CD1c-positive myeloid dendritic cell (primary cell): ENCODE measurements around the gene CCDC167.
"Not testable (repeated sequence)": the region's sequence is repeated elsewhere in the genome, so short reads cannot be mapped to it uniquely, and the experiment has no call there.

Experiments used
- DNase-seq: peaks from one replicate; pipeline ENCODE4 v3.0.0-alpha.2; 2016; ENCODE audit errors: extremely low spot score

The CCDC167 gene

DNA sequence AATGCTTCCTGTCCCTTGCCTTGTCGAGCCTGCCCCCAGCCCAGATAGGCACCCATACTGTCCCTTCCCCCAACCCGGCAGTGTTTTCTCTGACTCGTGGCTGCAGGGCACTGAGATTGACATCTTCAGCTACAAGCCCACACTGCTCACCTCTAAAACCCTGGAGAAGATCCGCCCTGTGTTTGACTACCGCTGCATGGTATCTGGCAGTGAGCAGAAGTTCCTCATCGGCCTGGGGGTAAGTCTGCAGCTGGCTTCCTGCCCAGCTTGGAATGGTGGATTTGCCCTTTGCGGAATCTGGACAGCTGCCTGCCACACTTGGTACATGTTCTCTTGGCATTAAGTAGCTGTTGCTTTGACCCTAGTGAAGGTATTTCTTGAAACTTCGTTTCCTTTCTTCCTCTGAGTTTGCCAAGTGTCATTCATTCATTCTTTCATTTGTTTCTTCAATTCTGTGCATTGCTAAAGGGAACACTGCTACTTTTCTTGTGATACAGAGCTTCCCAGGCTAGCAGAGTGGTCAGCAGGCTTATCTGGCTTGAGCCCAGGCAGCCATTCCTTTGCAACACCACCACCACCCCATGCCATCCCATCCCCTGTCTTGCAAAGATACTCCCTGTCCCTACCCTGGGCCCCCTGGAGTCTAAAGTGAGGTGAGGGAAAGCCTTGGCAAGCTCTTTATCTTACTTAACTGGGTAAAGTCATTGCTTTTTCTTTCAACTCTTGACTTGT, 26.2 kb downstream of the CCDC167 start:
- DNase-seq = no peak

DNA sequence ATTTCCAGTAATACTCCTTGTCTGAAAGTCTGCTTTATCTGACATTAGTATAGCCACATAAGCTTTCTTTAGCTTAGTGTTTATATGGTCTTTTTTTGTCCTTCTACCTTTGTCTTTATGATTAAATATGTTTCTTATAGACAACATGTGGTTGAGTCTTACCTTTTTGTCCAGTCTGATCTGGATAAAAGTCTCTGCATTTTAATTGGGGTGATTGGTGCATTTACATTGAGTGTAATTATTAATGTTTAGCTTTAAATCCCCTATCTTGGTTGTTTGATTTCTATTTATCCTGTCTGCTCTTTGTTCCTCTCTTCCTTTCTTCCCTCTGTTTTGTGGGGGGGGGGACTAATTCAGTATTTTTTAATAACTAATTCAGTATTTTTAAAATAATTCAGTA, 32.0 kb downstream of the CCDC167 start:
- no peak for DNase-seq

DNA sequence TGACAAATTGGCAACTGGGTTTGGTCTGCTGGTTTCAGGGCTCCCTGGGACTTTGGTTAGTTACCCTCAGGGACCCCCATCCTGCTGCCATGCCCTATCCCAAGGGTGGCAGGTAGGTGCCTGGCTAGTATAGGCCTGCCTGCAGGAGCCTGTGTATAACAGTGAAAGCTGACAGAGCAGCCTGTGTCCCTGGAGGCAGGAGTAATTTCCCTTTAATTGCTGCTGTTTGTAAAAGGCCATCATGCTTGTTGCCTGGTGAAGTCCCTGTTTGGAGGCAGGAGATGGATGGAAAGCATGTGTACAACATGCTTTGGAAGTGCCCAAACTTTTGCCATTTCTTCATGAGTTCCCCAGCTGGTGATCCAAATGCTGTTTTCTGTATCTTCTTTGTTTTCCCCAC, 36.6 kb downstream of the CCDC167 start:
- no peak for DNase-seq

DNA sequence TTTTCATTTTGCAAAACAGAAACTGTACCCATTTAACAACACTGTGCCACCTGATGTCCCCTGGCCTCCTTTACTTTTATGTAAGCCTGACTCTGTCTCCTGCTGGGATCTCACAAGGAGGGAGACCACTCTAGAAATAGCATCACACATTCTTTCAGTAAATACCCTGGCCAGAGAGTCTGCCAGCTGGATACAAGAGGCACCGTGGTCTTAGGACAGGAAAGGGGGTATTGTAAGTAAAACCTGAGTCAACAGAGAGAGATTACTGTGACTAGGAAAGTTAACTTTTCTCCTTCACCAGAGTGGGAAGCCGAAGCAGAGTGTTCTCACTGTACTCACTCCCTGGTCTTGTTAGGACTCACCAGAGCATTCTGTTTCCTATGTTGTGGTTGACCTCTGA, 38.9 kb downstream of the CCDC167 start:
- DNase-seq = no peak

DNA sequence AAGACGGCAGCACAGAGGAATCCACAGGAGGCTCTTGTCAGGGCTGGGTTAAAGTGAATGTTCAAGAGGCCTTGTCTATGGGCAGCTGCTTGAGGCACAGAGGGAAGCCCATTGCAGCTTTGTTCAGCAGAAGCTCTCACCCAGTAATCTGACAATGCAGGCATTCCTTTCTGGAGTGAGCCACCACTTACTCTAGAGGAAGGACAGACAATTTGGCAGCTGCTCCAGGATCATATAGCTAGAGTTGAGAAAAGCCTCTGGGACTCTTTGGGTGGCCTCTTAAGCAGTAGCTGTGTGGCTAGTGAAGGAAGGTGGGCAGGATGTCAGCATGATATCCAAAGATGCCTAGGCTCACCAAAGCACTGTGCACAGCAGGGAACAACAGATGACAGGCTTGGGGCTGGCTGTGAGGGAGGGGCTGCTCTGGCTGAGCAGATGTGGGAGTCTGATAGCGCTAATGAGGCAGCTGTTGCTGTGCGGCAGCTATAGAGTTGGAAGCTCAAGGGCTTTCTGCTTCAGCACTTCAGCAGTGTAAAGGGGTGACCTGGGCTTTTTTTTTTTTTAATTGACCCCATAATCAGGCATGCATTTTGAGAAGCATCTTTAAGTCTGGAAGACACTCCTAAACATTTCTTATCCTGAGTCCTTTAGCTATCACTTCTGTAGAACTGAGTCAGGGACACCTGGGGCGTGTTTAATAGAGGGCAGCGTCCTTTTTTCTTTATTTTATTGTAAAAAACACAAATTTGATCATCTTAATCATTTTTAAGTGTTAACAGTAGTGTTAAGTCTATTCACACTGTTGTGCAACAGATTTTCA, 39.5 kb downstream of the CCDC167 start:
- DNase-seq = no peak

DNA sequence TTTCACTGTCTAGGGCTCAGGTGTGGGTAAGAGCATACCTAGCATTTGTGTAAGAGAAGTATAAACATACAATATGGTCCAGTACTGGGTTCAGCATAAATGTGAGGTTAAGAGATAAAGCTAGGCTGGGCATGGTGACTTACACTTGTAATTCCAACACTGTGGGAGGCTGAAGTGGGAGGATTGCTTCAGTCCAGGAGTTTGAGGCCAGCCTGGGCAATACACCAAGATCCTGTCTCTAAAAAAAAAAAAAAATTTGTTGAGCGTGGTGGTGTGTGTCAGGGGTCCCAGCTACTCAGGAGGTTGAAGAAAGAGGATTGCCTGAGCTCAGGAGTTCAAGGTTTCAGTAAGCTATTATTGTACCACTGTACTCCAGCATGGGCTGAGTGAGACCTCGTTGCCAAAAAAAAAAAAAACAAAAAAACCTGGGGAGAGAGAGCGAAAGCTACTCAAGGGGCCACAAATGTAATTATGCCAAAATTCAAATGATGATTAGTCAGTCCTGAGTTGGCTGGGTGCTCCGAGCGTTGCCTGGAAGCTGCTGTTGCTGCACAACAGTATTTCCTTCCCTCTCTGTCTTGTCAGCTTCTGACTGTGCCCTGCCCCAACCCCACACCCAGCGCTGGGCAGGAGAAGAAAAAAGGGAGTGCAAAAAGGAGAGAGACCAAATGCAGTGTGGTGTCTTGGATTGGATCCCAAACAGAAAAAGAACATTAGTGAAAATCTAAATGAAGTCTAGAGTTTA, 42.7 kb downstream of the CCDC167 start:
- no peak for DNase-seq

DNA sequence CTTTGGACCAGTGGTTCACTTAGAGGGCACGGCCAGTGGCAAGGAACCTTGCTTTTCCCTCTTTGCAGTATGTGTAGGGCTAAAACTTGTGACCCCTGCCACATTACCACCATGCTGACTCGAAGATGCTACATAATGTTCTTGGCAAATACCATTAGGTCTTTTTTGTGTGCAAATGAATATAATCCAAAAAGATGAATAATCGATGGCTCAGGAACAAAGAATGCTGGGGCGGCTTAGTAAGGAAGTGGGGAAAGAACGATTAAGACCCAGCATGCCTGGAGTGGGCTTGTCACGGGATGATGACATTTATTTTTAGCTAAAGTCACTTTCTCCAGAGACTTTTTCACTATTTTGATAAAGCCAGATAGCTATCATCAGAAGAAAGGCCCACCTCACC, 43.6 kb downstream of the CCDC167 start:
- no peak for DNase-seq

DNA sequence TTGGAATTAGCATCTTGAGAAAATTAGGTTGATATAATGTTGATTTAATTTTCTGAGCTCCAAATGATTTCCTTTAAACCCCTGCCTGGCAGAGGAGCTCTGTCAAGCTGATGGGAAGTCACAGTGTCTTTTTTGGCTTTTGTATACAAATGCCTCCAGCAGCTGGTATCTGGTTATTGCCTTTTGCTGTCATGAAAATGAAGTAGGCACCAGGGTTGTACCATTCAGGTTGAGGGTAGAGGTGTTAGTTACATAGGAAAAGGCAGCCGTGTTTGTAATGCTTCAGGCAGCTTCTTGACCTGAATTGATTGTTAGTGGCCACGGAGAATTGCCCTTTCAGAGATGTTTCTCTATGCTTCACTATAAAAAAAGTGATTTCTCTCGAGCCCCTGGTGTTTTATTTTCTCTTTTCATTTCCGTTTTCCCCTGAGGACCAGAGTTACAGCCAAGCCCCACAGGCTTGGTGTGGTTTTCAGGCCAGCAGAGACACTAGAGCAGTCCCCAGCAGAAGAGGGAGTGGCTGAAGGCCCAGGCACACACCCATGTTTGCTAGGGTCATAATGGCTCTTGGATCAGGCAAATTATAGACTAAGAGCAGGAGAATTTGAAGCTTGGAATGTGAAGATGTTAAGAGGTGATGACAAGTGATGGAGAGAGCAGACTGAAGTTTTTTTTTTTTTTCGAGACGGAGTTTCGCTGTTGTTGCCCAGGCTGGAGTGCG, 45.1 kb downstream of the CCDC167 start:
- DNase-seq = no peak

DNA sequence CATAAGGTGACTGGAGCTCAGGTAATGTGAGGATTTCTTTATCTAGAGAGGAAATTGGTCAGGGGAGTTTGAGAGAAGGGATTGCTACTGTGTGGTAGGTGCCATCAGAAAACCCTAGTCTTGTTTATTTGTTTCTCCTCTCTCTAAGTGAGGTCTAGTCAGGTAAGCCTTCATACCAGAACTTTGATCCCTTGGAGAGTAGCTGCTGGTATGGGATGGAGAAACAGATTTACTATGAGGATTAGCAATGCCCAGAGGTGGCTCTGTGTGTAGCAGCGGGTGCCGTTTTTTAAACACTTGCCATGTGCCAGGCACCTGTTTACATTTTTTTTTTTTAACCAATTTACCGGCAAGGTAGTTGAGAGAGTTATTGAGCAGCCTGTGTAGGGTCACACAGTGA, 47.2 kb downstream of the CCDC167 start:
- no peak for DNase-seq

DNA sequence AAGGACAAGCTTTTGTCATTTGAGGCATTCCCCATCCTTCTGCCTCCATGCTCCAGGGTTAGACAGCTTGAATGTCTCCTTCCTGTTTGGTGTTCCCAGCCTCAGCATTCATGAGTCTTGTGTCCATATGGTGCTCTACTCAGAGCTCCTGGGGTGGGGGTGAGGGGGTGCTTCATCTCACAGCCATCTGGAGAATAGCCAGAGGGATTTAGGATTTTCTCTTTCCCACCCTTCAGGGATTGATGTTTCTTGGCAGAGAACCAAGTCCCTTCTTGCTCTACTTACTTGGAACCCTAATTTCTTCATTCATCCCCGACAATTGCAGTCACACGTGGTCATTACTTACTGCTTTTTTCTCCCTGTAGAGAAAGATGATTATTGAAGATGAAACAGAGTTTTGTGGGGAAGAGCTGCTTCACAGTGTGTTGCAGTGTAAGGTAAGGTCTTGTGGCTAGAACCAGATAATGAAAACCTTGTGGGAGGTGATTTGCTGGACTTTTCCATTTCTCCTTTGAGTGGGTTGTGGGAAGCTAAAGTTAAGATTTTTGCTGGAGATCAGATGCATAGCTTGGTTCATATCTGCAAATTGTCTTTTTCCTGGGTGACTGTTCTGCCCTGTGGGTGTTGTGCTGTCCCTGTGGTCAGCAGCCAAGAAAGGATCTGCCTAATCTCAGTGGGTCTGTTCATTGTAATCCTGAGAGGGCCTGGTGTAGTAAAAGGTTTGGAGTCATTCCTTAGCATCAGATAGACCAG, 48.1 kb downstream of the CCDC167 start:
- DNase-seq = no peak

DNA sequence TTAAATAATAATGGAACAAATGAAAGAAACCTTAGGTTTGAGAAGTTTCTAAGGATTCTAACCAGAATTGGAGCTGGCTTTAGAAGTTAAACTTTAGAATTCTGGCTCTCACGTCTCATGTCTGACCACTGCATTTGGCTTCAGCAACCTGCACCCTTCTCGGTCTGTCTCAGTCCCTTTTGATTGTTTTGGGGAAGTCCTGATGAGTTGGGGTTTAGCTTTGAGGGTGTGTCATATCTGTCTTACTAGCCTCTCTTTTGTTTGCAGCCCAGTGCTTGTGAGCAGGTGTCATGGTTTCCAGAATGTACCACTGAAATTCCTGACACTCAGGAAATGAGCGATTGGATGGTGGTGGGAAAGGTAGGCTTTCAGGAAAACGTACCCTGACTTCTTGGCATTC, 49.7 kb downstream of the CCDC167 start:
- no peak for DNase-seq

DNA sequence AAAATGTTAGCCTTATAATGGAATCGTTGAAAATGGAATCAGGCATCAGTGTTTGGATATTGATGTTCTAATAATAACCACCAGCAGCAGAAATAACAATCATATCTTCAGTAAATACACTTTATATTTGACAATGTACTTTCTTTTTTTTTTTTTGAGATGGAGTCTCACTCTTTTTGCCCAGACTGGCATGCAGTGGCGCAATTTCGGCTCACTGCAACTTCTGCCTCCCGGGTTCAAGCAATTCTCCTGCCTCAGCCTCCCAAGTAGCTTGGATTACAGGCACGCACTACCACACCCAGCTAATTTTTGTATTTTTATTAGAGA, 56.5 kb downstream of the CCDC167 start:
- DNase-seq = not testable (repeated sequence)

DNA sequence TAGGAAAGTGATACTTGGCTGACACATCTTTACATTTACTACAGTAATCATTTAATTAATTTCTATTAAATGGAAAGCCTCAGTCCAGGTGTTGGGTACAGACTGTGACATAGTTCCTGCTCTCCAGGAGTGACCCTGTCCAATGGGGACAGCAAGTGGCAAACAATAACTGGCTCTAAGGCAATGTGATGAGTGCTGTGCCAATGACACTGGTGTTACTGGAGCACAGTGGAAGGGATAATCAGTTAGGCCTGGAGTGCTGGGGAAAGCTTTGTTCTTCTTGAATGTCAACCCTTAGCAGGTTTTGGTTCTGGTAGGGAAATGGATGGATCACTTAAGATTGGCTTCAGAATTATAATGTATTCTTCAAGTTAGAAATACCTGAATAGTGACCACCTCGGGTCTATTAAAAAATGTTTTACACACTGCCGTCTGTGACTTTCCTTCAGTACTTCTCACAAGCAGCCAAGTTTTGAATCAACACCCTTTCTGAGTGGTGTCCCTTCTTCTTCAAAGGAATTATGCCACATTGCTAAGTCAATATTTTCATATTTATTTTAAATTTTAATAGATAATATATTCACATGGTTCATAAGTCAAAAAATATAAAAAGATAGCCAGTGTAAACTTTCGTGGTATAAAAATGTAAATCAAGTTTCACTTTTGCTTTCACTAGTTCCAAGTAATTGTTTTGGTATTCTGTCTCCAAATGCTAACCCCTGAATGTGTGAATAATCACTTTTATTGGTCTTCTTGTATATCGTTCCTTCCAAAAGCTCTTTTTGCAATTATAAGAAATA, 57.1 kb downstream of the CCDC167 start:
- DNase-seq = peak; percentile 6

DNA sequence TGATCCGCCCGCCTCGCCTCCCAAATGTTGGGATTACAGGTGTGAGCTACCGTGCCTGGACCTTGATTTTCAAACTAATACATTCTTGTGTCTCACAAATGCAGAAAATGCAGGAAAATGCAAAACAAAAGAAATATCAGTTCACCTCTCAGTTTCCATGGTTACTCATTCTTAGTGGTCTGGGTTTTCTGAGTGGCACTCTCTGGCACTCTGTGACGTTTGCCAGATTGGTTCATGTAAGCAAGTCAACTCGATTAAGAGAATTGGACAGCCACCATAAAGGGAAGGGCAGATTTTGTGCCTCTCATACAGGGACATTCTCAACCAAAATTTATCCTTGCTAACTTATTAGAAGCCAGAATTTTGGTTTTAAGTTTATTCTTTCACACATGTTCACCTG, 58.0 kb downstream of the CCDC167 start:
- no peak for DNase-seq

DNA sequence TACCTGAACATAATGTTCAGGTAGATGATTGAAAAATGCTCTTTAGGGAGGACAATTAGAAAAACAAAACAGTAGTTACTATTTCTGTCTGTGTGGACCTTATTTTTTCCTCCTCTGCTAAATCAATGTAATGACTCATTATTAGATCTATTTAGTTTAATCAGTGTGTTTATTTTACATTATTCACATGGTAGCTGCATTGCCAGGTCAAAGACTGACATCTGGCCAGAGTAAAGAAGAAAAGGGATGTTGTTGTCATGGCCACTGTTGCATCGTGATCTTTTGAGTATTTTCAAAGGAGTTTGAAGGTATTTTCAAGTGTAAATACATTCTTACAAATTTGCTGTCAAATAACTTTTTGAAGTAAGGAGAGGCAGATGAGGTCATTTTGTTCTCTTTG, 60.8 kb downstream of the CCDC167 start:
- DNase-seq = no peak

DNA sequence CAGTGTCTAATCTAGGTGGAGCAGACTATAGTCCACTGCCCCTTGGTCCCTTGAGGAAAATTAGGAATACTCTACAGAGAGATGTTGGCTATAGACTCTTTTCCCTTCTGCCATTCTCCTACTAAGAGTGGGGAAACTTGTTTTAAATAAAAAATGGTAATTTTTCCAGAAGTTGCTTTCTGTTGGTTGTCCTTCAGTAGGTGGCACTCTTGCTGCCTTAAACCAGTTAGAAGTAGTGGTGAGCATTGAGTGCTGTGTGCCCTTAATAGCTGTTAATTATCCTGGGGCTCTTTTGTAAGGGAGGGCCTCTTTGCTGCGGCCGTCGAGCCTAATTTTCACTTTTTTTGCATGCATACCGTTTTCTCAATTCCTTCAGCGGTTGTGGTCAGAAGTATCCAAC, 63.9 kb downstream of the CCDC167 start:
- no peak for DNase-seq

DNA sequence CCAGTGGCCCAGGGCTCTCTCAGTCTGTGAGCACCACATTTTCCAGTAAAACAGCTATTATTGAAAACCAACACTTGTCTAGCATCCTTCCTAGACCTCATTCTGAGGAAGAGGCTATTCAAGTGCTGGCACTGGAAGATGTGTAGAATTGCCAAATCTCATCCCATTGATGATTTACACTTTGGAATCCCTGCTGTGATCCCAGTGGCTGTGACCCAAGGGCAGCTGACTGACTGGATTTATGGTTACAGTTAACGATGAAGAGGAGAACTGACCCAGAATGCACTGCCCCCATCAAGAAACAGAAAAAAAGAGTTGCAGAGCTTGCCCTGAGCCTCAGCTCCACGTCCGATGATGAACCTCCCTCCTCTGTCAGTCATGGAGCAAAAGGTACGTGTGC, 64.3 kb downstream of the CCDC167 start:
- DNase-seq = no peak

DNA sequence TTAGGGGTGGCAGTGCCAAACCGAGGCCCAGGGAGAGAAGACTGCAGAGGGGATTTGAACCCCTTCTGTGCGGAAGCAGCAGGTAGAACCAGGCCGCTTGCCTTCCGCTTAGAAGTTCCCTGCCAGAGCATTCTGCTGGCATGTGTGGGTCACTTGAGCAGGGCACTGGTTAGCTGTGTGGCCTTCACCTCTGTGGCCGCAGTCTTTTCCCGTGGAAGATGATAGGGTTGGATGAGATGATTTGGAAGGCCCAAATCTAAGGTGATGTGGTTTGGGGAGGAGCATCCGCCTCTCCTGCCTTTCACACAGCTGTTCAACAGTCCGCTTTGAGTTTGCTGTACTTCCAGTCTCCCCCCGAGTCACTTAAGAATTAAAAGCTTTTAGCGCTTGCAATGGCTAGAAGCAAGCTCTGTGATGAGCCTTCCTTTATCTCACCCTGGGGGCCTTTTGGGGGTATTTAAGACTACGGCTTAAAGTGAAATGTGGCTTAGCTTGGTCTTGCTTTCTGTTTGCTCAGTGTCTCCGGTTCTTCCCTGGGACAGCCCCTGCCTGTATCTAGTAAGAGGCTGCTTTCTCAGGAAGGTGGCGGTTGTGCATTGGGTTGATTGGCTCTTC, 65.9 kb downstream of the CCDC167 start:
- peak; percentile 26 for DNase-seq
